Choroid plexus epithelial cell (primary cell): Measurements from ENCODE around the gene BSPRY.
"Not testable (repeated sequence)": the region's sequence is repeated elsewhere in the genome, so short reads cannot be mapped to it uniquely, and the experiment has no call there.

Source experiments
- DNase-seq: peaks from one replicate; pipeline ENCODE4 v3.0.0-alpha.2; 2010; ENCODE audit warnings: low read depth
- H3K4me3 ChIP-seq: 2 replicates; pipeline ENCODE4 v1.5.1; 2011; ENCODE audit warnings: low read depth, mild to moderate bottlenecking, control low read depth, low read length, moderate library complexity
- TF ChIP-seq, protein P1 (sequence below): conservative IDR thresholded peaks from 2 replicates; pipeline ENCODE4 v1.5.1; 2011; ENCODE audit warnings: low read depth, mild to moderate bottlenecking, control low read depth, inconsistent platforms, low read length, moderate library complexity

The BSPRY gene

DNA sequence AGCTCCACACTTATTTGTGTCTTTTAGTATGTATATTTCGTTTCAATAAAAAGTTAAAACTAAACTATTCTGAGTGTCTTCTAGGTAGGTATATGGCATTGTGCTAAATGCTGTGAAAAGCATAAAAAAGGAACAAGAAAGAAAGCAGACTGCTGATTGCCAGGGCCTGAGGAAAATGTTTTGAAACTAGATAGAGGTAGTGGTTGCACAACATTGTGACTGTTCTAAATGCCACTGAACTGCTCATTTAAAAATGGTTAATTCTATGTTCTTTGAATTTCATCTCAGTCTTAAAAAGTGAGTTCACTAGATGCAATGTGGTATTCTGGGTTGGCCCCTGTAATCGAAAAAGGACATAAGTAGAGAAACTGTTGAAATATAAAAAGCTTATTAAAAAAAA is 54.3 kb downstream of the BSPRY start:
- peak; percentile 21 for DNase-seq
- TF ChIP-seq, protein P1, sequence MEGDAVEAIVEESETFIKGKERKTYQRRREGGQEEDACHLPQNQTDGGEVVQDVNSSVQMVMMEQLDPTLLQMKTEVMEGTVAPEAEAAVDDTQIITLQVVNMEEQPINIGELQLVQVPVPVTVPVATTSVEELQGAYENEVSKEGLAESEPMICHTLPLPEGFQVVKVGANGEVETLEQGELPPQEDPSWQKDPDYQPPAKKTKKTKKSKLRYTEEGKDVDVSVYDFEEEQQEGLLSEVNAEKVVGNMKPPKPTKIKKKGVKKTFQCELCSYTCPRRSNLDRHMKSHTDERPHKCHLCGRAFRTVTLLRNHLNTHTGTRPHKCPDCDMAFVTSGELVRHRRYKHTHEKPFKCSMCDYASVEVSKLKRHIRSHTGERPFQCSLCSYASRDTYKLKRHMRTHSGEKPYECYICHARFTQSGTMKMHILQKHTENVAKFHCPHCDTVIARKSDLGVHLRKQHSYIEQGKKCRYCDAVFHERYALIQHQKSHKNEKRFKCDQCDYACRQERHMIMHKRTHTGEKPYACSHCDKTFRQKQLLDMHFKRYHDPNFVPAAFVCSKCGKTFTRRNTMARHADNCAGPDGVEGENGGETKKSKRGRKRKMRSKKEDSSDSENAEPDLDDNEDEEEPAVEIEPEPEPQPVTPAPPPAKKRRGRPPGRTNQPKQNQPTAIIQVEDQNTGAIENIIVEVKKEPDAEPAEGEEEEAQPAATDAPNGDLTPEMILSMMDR, result no peak
- no peak overlapping the region for H3K4me3 ChIP-seq

DNA sequence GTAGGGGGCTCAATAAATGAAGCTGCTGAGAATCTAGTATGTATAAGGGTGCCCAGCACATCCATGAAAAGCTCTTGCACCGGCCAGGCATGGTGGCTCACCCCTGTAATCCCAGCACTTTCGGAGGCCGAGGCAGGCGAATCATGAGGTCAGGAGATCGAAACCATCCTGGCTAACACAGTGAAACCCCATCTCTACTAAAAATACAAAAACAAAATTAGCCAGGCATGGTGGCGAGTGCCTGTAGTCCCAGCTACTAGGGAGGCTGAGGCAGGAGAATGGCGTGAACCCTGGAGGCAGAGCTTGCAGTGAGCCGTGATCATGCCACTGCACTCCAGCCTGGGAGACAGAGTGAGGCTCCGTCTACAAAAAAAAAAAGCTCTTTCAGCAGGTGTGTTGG is 57.0 kb downstream of the BSPRY start:
- H3K4me3 ChIP-seq, result not testable (repeated sequence)

DNA sequence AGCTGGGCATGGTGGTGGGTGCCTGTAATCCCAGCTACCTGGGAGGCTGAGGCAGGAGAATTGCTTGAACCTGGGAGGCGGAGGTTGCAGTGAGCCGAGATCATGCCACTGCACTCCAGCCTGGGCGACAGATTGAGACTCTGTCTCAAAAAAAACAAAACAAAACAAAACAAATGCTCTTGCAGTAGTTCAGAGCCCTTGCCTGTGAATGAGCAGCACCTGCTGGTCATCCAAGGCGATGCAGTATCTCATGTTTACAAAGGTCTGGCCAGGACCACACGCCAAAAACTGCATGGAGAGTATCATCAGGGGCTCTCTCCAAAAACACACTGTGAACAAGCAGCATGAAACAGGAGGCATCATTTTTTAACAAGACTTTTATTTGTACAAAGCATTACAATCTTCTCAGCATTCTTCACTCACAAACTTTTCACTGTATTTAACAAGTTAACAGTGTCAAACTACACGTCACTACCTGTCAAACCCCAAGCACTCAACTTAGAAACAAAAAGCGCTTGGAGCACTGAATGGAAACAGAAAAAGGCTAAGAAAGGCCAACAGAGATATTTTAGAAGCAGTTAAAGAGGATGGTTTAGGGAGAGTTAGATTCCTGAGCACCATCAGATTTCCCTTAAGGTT is 57.7 kb downstream of the BSPRY start:
- DNase-seq, result peak; percentile 90
- TF ChIP-seq, protein P1, result peak; percentile 89

More for the DNA sequence above, 57.0 kb downstream of the BSPRY start:
- DNase-seq, result not testable (repeated sequence)

DNA sequence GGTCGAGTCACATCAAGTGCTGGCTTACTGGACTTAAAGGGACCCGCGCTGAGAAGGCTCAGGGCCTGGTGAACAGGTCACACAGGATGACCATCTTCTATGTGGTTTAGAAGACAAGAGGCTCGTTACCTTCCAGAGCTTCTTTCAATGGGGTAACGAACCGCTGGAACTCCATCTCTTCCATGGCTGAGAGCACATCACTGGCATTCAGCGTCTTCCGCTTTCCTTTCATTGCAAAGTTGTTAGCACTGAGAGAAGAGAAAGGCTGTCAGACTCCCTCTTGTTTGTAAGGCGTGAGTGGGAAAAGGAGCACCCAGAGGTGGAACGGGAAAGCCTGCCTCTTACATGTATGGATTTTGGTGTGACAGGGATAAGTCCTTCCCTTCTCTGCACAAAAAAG is 60.1 kb downstream of the BSPRY start:
- DNase-seq, result peak; percentile 8
- H3K4me3 ChIP-seq, result peak overlapping the region; percentile 95
- TF ChIP-seq, protein P1, result no peak

More for the DNA sequence above, 57.7 kb downstream of the BSPRY start:
- not testable (repeated sequence) for H3K4me3 ChIP-seq

DNA sequence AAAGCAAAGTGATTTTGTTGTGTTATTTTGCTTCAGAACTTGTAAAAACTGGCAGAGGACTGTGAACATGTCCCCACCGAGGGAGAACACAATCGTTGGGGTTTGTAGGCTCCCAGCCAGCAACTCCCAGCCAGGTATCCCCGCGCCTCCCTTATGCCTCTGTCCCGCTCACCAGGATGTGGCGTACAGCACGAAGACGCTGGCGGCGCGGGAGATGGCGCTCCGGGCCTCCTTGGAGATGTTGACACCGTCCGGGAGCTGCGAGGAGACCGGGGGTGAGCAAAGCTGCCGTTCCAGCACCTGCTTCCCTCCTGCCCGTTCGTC is 60.5 kb downstream of the BSPRY start:
- TF ChIP-seq, protein P1, result no peak
- no peak for DNase-seq
- H3K4me3 ChIP-seq, result peak overlapping the region; percentile 95

DNA sequence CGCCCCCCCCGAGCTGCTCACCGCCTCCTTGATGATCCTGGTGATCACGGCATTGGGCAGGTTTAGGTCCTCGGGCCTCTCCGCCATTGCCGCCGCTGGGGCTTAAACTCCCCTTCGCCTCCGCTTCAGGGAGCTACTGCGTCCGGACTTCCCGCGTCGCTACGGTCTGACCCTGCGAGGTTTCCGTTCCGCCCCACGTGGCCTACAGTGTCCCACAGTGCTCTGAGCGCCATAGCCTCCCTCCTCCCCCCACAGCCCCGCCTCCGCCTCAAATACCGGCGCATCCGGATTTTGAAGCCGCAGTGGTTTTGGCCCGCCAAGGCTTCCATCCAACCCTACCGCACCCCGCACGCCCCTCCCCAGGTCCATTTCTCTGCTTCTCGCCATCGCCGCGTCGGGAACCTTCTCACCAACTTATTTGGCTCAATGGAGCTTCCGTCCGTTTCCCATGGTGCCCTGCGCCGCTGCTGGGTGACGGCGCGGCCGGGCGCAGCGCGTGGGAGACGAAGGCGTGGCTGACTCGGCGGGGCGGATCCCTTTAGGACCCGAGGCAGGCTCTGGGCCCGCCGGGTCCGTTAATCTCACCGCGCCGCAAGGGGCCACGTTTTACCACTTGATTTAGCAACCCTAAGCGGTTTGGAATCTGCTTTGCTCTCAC is 61.0 kb downstream of the BSPRY start, which contains the start of the genes C9orf43 and POLE3:
TSS of gene C9orf43 (plus strand) at position 541 of the 658 bp plus-strand sequence. CDS start 2,747 bp downstream, outside the sequence.
TSS of gene POLE3 (minus strand) at position 469 of the 658 bp plus-strand sequence. CDS start at position 87, 382 bp downstream.
- peak; percentile 98 for DNase-seq
- TF ChIP-seq, protein P1, result no peak
- H3K4me3 ChIP-seq, result peak within 1 kb of the TSS; percentile 95

DNA sequence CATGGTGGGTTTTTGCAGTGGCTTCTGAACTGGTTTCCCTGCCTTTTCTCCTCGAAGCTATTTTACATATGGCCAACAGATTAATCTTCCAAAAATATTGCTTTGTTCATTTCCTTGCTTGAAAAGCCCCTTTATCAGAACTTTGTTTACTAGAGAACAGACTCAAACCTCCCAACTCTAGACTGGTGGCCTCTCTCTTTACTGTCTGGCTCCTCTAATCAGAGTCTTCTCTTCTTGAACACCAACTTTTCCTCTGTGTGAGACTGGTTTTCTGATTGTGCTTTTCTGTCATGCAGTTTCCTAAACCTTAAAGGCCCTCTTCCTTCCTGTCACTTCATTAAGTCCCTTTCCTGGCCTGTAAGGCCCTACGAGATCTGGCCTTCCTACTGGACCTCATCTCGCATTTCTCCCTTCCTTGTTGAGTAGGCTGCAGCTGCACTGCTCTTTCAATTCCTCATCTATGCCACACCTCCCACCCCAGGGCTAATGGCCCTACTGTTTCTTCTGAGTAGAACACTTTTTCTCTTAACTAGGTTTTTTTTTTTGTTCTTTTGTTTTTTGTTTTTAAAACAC is 66.9 kb downstream of the BSPRY start:
- TF ChIP-seq, protein P1, result no peak

More for the DNA sequence above, 66.9 kb downstream of the BSPRY start:
- H3K4me3 ChIP-seq, result no peak overlapping the region
- no peak for DNase-seq
